NOMO-1 treated with DMSO at 0.1 percent for 48 hours (cell line): ENCODE measurements around the gene CD83.

Source experiments
- DNase-seq: peaks from one replicate; lab custom pipeline; 2025; ENCODE audit not compliant: unreplicated experiment; lab: John Stamatoyannopoulos, UW

CD83 gene

DNA sequence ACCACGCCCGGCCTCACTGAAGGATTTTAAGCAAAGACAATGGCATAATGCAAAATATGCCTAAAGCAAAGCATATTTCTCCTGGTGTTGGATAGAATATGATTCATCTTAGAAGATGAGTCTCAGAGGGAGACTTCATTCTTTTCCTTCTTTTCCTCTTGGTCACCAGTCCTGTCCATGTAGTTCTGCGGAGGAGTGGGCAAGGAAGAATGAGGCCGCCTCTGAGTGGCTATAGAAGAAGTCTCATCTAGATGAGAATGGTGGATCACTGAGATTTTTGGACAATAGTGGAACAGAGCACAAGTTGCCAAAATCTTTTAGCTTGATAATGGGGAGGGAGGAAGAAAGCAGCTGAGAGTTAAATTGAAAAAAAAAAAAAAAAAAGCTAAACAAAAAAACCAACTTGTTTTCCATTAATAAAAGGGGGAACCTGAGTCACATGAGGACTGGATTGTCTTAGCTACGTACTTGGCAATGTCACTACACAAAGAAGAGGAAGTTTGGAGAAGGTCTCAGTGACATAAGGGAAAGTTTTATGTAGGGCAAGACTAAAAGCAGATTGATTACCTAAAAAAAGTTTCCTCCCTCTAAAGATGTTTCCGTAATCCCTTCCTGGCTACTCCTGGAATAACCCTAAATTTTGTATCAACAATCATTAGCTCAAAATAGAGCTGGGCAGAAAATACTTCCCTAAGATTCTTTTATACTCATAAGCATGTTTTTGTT is 6.0 kb downstream of the CD83 start:
- peak; percentile 77 for DNase-seq

DNA sequence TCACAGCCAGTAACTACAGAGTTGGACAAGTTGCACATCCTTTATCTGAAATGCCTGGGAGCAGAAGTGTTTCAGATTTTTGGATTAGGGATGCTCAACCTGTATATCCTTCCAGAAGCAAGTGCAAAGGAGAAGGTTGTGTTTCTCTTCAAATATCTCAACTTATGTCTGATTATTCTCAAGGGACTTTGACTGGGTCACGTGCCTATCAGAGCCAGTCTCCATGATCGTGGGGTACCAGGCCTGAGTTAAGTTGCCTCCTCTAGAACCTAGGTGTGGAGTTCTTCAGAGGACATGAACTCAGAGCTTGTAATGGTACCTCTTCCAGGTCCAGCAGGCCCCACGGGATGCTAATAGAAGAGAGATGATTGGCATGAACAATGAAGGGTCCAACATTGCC is 7.8 kb downstream of the CD83 start:
- DNase-seq, result no peak

GRCh38 chr6:14126191-14126590 is 8.6 kb downstream of the CD83 start:
- DNase-seq, result no peak

DNA sequence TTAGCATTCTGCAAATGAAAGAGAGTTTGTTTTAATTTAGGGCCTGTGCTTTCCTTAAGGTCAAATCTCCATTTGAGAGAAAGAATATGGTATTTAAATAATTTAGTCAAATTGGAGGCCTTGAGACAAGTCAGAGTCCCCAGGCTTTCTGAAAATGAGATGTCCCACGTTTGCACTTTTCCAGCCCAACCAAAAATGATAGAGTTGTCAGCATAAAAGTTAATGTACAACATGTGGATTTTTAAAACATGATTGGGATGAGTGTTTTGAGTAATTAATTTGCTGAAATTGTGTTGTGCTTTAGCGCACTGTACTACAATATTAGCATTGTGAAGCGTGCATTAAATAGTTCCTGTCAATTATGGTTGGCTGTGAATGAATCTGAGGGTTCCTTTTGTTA is 10.0 kb downstream of the CD83 start:
- DNase-seq, result no peak

DNA sequence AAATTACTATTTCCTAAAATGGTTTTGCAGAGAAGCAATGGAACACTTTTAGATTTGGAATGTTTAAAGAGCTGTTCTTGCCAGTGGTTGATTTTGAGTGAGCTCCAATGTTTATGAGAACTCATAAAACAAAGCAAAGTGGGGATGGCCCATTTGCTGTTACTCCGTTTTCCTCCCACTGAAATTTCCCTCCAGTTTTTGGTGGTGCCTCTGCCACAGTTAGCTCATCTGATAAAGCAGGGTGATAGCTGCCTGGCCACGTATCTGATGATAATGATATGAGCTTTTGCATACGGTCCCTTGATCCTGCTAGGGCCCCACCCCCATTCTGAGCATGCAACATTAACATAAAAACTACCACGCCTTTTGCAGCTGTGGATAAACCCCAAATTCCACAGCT is 10.4 kb downstream of the CD83 start:
- no peak for DNase-seq

GRCh38 chr6:14128746-14129145 is 11.2 kb downstream of the CD83 start:
- no peak for DNase-seq

- peak; percentile 32 for DNase-seq
Measured at GRCh38 chr6:14129575-14129974, 12.0 kb downstream of the CD83 start.

GRCh38 chr6:14130435-14131075 is 13.0 kb downstream of the CD83 start:
- DNase-seq, result no peak

GRCh38 chr6:14131579-14131978 is 14.0 kb downstream of the CD83 start:
- no peak for DNase-seq

- DNase-seq, result no peak
Measured at GRCh38 chr6:14132244-14132920, 14.8 kb downstream of the CD83 start.

DNA sequence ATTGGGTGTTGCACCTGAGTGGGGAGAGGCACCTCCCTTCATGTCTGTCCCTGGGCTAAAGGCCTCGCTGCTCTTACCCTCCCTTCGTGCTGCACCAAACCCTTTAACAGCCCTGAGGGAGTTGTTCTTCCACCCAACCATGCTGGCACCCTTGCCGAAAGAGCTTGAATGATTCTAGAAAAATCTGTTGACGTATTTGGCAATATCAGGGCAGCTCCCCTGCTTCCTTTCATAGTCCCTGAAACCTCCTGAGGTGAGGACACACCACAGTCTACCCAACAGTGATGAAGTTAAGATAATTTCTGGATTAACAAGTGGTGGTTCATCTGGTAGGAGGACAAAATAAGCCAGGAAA is 15.3 kb downstream of the CD83 start:
- DNase-seq, result no peak

GRCh38 chr6:14134211-14134910 is 16.8 kb downstream of the CD83 start:
- DNase-seq, result no peak

- no peak for DNase-seq
Measured at GRCh38 chr6:14135893-14136539, 18.4 kb downstream of the CD83 start.

DNA sequence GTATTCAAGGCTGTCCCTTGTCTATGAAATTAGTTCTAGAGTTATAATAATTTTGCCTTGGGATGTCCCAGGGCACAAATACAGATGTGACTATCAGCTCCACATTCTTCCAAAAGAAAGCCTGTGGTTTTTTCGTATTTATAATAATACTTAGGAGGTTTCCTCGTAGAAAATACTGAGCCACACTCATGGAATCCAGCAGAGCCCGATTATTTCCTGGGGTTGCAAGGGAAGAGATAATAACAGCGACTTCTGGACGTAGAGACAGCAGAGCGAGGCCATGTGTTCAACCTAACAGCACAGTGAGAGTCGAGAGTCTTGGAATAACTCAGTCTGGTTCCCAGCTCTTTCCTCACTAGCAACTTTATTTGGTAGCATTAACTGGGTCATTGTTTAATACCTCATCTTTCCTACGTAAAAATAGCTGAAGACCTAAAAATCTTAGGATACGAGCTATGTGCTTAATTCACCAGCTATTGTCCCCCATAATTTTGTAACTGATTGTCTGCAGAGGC is 21.2 kb downstream of the CD83 start:
- no peak for DNase-seq

GRCh38 chr6:14141351-14142062 is 23.9 kb downstream of the CD83 start:
- no peak for DNase-seq

DNA sequence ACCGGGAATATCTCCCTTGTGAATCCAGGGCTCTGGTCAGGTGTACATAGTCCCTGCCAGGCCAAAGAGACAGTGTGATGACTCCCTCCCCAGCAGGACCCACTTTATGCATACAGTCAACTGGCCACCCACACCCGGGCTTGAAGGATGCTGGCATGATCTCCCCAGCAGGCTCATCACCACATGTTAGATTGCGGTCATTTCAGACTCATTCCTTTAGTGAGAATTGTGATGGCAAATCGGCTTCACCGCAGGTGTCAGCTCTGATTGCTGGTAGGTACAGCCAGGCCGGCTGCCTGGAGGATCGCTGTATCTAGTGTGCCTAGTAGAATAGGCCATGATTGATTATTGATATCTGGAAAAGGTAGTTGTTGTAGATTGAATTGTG is 24.5 kb downstream of the CD83 start:
- no peak for DNase-seq

DNA sequence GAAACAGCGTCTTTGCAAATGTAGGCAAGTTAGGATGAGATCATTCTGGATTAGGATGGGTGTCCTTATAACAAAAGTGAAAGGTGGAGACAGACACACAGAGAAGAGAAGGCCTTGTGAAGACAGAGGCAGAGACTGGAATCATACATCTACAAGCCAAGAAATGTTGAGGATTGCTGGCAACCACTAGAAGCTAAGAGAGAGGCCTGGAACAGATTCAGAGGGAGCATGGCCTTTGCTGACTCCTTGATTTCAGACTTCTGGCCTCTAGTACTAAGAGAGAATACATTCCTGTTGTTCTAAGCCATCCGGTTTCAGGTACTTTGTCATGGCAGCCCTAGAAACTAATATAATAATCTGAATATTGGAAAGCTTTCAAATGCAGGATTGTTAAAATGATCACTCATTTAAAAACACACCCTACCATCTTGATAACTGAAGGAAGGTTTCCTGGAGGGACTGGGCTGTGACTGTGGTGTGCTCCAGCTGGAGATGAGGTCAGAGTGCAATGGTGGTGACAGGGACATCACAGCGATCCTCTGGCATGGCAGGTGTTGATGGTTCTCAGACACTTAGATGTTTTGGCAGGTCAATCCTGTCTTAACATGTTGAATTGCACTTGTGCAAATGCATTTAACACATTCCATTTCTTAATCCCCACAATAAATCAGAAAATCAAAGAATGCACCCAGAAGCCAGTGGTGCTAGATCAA is 25.1 kb downstream of the CD83 start:
- DNase-seq, result no peak

- DNase-seq, result no peak
Measured at GRCh38 chr6:14143305-14143704, 25.7 kb downstream of the CD83 start.

GRCh38 chr6:14144678-14145113 is 27.1 kb downstream of the CD83 start:
- peak; percentile 72 for DNase-seq
